Uterine smooth muscle cell (primary cell): ENCODE measurements around the gene ZSCAN1. TPM values are rescaled to one million over a fixed set of nuclear protein-coding genes. Genes with fewer than 3 reads are reported as not detected.

ENCODE experiments used
- total RNA-seq: library from RNA; depleted of rRNA; stranded (reverse); fragments of >200 nt; gene quantifications from 2 replicates; pipeline ENCODE4 v1.2.3, GENCODE V29; 2014

ZSCAN1 gene
- not detected in 2 replicates for total RNA-seq

GRCh38 chr19:58033741-58034476 is at the start of gene ZSCAN1:
ZSCAN1 (plus strand) TSS chr19:58034025; CDS start chr19:58037837, 3,812 bp downstream.

GRCh38 chr19:58002384-58003173 is 31.2 kb upstream of the ZSCAN1 start, which contains the start of gene ZNF606:
ZNF606 (minus strand) TSS chr19:58002820; CDS start chr19:58001319, 1,501 bp downstream.

GRCh38 chr19:58059003-58059670 is 25.3 kb downstream of the ZSCAN1 start, which contains the start of gene ZNF135:
ZNF135 (plus strand) TSS chr19:58059282; CDS start chr19:58060003, 721 bp downstream.

GRCh38 chr19:58097781-58098681 is 64.2 kb downstream of the ZSCAN1 start, which contains the start of gene ZSCAN18:
ZSCAN18 (minus strand) TSS chr19:58098231; CDS start chr19:58090267, 7,964 bp downstream.

Other genes with a start within 250 kb of the ZSCAN1 start
- 7.7 and 9.6 TPM in 2 replicates for gene ZNF552, start 219.1 kb upstream of the ZSCAN1 start, total RNA-seq
- 20.5 and 29.8 TPM in 2 replicates for gene ZNF587B, start 203.7 kb upstream of the ZSCAN1 start, total RNA-seq
- gene ZNF587, start 184.2 kb upstream of the ZSCAN1 start, total RNA-seq: 31.8 and 36.2 TPM in 2 replicates
- 6.5 and 7.0 TPM in 2 replicates for gene ZNF814, start 145.0 kb upstream of the ZSCAN1 start, total RNA-seq
- 17.3 and 25.7 TPM in 2 replicates for gene ZNF417, start 117.4 kb upstream of the ZSCAN1 start, total RNA-seq
- 6.5 and 8.4 TPM in 2 replicates for gene ZNF418, start 98.6 kb upstream of the ZSCAN1 start, total RNA-seq
- 3.6 and 5.6 TPM in 2 replicates for gene ZNF256, start 86.3 kb upstream of the ZSCAN1 start, total RNA-seq
- not detected in 2 replicates for gene C19orf18, start 59.5 kb upstream of the ZSCAN1 start, total RNA-seq
- 11.6 and 18.1 TPM in 2 replicates for gene ZNF606, start 31.2 kb upstream of the ZSCAN1 start, total RNA-seq
- 4.2 and 6.2 TPM in 2 replicates for gene ZNF135, start 25.3 kb downstream of the ZSCAN1 start, total RNA-seq
- 20.7 and 54.7 TPM in 2 replicates for gene ZSCAN18, start 64.2 kb downstream of the ZSCAN1 start, total RNA-seq
- 14.8 and 18.4 TPM in 2 replicates for gene ZNF329, start 116.8 kb downstream of the ZSCAN1 start, total RNA-seq
- 24.4 and 27.0 TPM in 2 replicates for gene ZNF274, start 149.0 kb downstream of the ZSCAN1 start, total RNA-seq
- gene ZNF544, start 194.9 kb downstream of the ZSCAN1 start, total RNA-seq: 37.5 and 44.8 TPM in 2 replicates
- 3.4 and 4.2 TPM in 2 replicates for gene ZNF8, start 244.9 kb downstream of the ZSCAN1 start, total RNA-seq